Esophagus muscularis mucosa (tissue), 4 donors: ENCODE results near the gene CENPP.

Source experiments
- CTCF ChIP-seq, 3 experiments: fragments of 200-600 bp in 2 of 3; fragments of 450-650 bp in 1 of 3; sonication (generic) in 2 of 3; IDR thresholded peaks; one replicate each; pipeline ENCODE4 v1.5.1; 2017 to 2019; ENCODE audit warnings: antibody characterized with exemption in 3 of 3, mild to moderate bottlenecking in 2 of 3, moderate library complexity in 1 of 3
- EP300 ChIP-seq: sonication (generic); formaldehyde crosslinking; IDR thresholded peaks from one replicate; pipeline ENCODE4 v1.6.1; 2017; ENCODE audit warnings: antibody characterized with exemption
- POLR2A ChIP-seq: fragments of 450-650 bp; IDR thresholded peaks from one replicate; pipeline ENCODE4 v1.6.1; 2017; ENCODE audit warnings: antibody characterized with exemption, moderate library complexity, mild to moderate bottlenecking, low read depth
- POLR2AphosphoS5 ChIP-seq, 2 donors: sonication (generic); formaldehyde crosslinking; IDR thresholded peaks; one replicate each; pipeline ENCODE4 v1.6.1; 2017; ENCODE audit warnings: antibody characterized with exemption in 2 of 2

- TF ChIP-seq EP300 (no peak), CTCF (IDR thresholded peaks at IDR 0.05) (no peak), POLR2AphosphoS5 (IDR thresholded peaks at IDR 0.05) (no peak), POLR2A (no peak)
These were observed 202.7 kb downstream of the CENPP start for GRCh38 chr9:92528522-92528849.
